GM23338 (cell line): ENCODE results near the gene UBAC2. TPM values are rescaled to one million over a fixed set of nuclear protein-coding genes. Genes with fewer than 3 reads are reported as not detected.

Experiments used
- ATAC-seq: fragments of 200-7000 bp; cut with Tn5 transposase; 3 replicates; pipeline ENCODE4 v1.9.1; 2020
- DNase-seq: peaks from one replicate; pipeline ENCODE4 v3.0.0-alpha.2; 2015; ENCODE audit warnings: low spot score
- H2AFZ ChIP-seq: fragments of 200-600 bp; sonication (generic); 2 replicates; pipeline ENCODE4 v1.8.0; 2016; ENCODE audit warnings: antibody characterized with exemption, mild to moderate bottlenecking, moderate library complexity
- H3F3A ChIP-seq: fragments of 200-600 bp; sonication (generic); replicated peaks from 2 replicates; pipeline ENCODE4 v1.8.0; 2017; ENCODE audit warnings: antibody characterized with exemption, mixed run types, low read depth
- H3K27ac ChIP-seq: fragments of 200-600 bp; sonication (generic); 2 replicates; pipeline ENCODE4 v1.6.1; 2016; ENCODE audit warnings: low read depth
- H3K27me3 ChIP-seq: fragments of 200-600 bp; sonication (generic); 2 replicates; pipeline ENCODE4 v1.8.0; 2016; ENCODE audit warnings: mild to moderate bottlenecking, mixed run types, moderate library complexity; ENCODE audit not compliant: insufficient read depth
- H3K36me3 ChIP-seq: fragments of 200-600 bp; sonication (generic); 2 replicates; pipeline ENCODE4 v1.8.0; 2016; ENCODE audit warnings: mild to moderate bottlenecking; ENCODE audit not compliant: insufficient read depth
- H3K4me1 ChIP-seq: fragments of 200-600 bp; sonication (generic); 2 replicates; pipeline ENCODE4 v1.8.0; 2016; ENCODE audit warnings: mild to moderate bottlenecking, moderate library complexity; ENCODE audit not compliant: insufficient read depth
- H3K4me2 ChIP-seq: fragments of 200-600 bp; sonication (generic); 2 replicates; pipeline ENCODE4 v1.7.1; 2017; ENCODE audit warnings: mixed run types
- H3K4me3 ChIP-seq: fragments of 200-600 bp; sonication (generic); 2 replicates; pipeline ENCODE4 v1.6.1; 2016; ENCODE audit warnings: mixed run types
- H3K79me2 ChIP-seq: fragments of 200-600 bp; sonication (generic); replicated peaks from 2 replicates; pipeline ENCODE4 v1.8.0; 2017; ENCODE audit warnings: mild to moderate bottlenecking; ENCODE audit not compliant: insufficient read depth
- H3K9me2 ChIP-seq: fragments of 200-600 bp; sonication (generic); 2 replicates; pipeline ENCODE4 v1.8.0; 2017; ENCODE audit not compliant: insufficient read depth
- H4K20me1 ChIP-seq: fragments of 200-600 bp; sonication (generic); replicated peaks from 2 replicates; pipeline ENCODE4 v1.8.0; 2017; ENCODE audit warnings: mild to moderate bottlenecking; ENCODE audit not compliant: insufficient read depth
- H3K27ac Mint-ChIP-seq: 2 replicates; pipeline ENCODE4 v1.8.0; 2020; ENCODE audit warnings: inconsistent platforms, mild to moderate bottlenecking, moderate library complexity, mixed read lengths
- H3K27me3 Mint-ChIP-seq: 3 replicates; pipeline ENCODE4 v1.8.0; 2022; ENCODE audit warnings: low read depth, mild to moderate bottlenecking, moderate library complexity, mixed read lengths, inconsistent platforms; ENCODE audit not compliant: insufficient read depth, poor library complexity
- H3K36me3 Mint-ChIP-seq: 3 replicates; pipeline ENCODE4 v1.8.0; 2021; ENCODE audit warnings: low read depth, mild to moderate bottlenecking, inconsistent platforms, moderate library complexity, mixed read lengths
- H3K4me1 Mint-ChIP-seq: 3 replicates; pipeline ENCODE4 v1.8.0; 2020; ENCODE audit warnings: mild to moderate bottlenecking, inconsistent platforms, mixed read lengths
- H3K4me3 Mint-ChIP-seq: 3 replicates; pipeline ENCODE4 v1.8.0; 2021; ENCODE audit warnings: moderate library complexity, mild to moderate bottlenecking, inconsistent platforms, mixed read lengths
- H3K9me3 Mint-ChIP-seq: 3 replicates; pipeline ENCODE4 v1.8.0; 2020; ENCODE audit warnings: moderate library complexity, mild to moderate bottlenecking, inconsistent platforms, mixed read lengths
- CREB1 ChIP-seq: fragments of 250-450 bp; sonication (Bioruptor Pico); IDR thresholded peaks from 2 replicates; pipeline ENCODE4 v1.5.0; 2020; ENCODE audit warnings: low read depth, mild to moderate bottlenecking, moderate library complexity
- CTCF ChIP-seq, 2 experiments: fragments of 200-600 bp in 1 of 2; sonication (generic) in 1 of 2; conservative IDR thresholded peaks; 2 replicates each; pipeline versions ENCODE4 v1.5.1 to v1.6.1; 2016 to 2017; ENCODE audit warnings: antibody characterized with exemption in 2 of 2, low read depth in 2 of 2, mild to moderate bottlenecking in 2 of 2, moderate library complexity in 1 of 2
- ETS1 ChIP-seq: IDR thresholded peaks from 2 replicates; pipeline ENCODE4 v1.6.1; 2016; ENCODE audit warnings: antibody characterized with exemption
- EZH2 ChIP-seq: fragments of 200-600 bp; sonication (generic); IDR thresholded peaks from one replicate; pipeline ENCODE4 v1.8.0; 2017; ENCODE audit warnings: antibody characterized with exemption, mild to moderate bottlenecking, low read depth; ENCODE audit not compliant: unreplicated experiment
- JUNB ChIP-seq: IDR thresholded peaks from one replicate; pipeline ENCODE4 v1.6.1; 2016; ENCODE audit warnings: antibody characterized with exemption; ENCODE audit not compliant: unreplicated experiment
- NANOG ChIP-seq: IDR thresholded peaks from 2 replicates; pipeline ENCODE4 v1.6.1; 2016; ENCODE audit warnings: antibody characterized with exemption, borderline replicate concordance
- POLR2AphosphoS5 ChIP-seq: IDR thresholded peaks from 2 replicates; pipeline ENCODE4 v1.6.1; 2016; ENCODE audit warnings: antibody characterized with exemption, low read depth
- REST ChIP-seq: IDR thresholded peaks from one replicate; pipeline ENCODE4 v1.6.1; 2018; ENCODE audit warnings: antibody characterized with exemption; ENCODE audit not compliant: unreplicated experiment
- STAT1 ChIP-seq: IDR thresholded peaks from one replicate; pipeline ENCODE4 v1.6.1; 2016; ENCODE audit warnings: antibody characterized with exemption; ENCODE audit not compliant: unreplicated experiment
- ZNF114 ChIP-seq: fragments of 250-450 bp; sonication (Bioruptor Pico); IDR thresholded peaks from 2 replicates; pipeline ENCODE4 v1.5.0; 2020; ENCODE audit warnings: mild to moderate bottlenecking, moderate library complexity
- ZNF331 ChIP-seq: fragments of 250-450 bp; sonication (Bioruptor Pico); IDR thresholded peaks from 2 replicates; pipeline ENCODE4 v1.5.0; 2020; ENCODE audit warnings: low read depth, mild to moderate bottlenecking, moderate library complexity
- ZNF462 ChIP-seq: fragments of 250-450 bp; sonication (Bioruptor Pico); IDR thresholded peaks from 2 replicates; pipeline ENCODE4 v1.5.0; 2020; ENCODE audit warnings: mild to moderate bottlenecking, moderate library complexity
- polyA plus RNA-seq: library from polyadenylated mRNA; unstranded; fragments of >200 nt; fragmentation: Nextera tagmentation; extraction: Ambion mirVana; gene quantifications from 2 replicates; pipeline ENCODE4 v1.2.1, GENCODE V29; 2016
- total RNA-seq: library from RNA; depleted of rRNA; stranded (reverse); fragments of >200 nt; shearing (Covaris generic); gene quantifications from 2 replicates; pipeline ENCODE4 v1.2.3, GENCODE V29; 2014

UBAC2 gene
- total and polyA plus RNA-seq, 2 experiments from 2014 or later, result 37.9 to 76.9 TPM

GRCh38 chr13:99386495-99386894, 185.8 kb downstream of the UBAC2 start:
- H3K36me3 ChIP-seq, result no peaks in the 10 kb centered on the region
- Mint-ChIP-seq H3K27ac (no peak overlapping the region), H3K9me3 (no peaks in the 10 kb centered on the region; the same call in 2 of the 3 replicates), H3K4me3 (no peak overlapping the region), H3K4me1 (peaks cover 31% of the 10 kb centered on the region), H3K36me3 (peaks cover 12% of the 10 kb centered on the region), H3K27me3 (peaks cover 15% of the 10 kb centered on the region)
- no peaks in the 10 kb centered on the region for H3F3A ChIP-seq
- no peaks in the 10 kb centered on the region for H3K9me2 ChIP-seq
- no peak for DNase-seq
- no peak overlapping the region for H2AFZ ChIP-seq
- no peaks in the 10 kb centered on the region for H3K27me3 ChIP-seq
- no peak for ATAC-seq
- no peak overlapping the region for H3K4me3 ChIP-seq
- no peak overlapping the region for H3K4me2 ChIP-seq
- no peaks in the 10 kb centered on the region for H4K20me1 ChIP-seq
- H3K4me1 ChIP-seq, result no peaks in the 10 kb centered on the region; the same call in 1 of the 2 replicates
- H3K27ac ChIP-seq, result no peak overlapping the region
- no peaks in the 10 kb centered on the region for H3K79me2 ChIP-seq
- TF ChIP-seq ZNF462 (CRISPR knock-in tag) (no peak), JUNB (no peak), ETS1 (no peak), EZH2 (no peak), CTCF (conservative IDR thresholded peaks at IDR 0.05; ENCODE audit: low read depth in 2 of 2) (no peak), ZNF114 (CRISPR knock-in tag) (no peak), STAT1 (no peak), NANOG (no peak), POLR2AphosphoS5 (no peak), ZNF331 (no peak), REST (no peak), CREB1 (no peak)
